CD4-positive, alpha-beta T cell treated with Interleukin-4 for 1 hour (primary cell): ENCODE data around the gene PLEKHH1.
"Not testable (repeated sequence)": the region's sequence is repeated elsewhere in the genome, so short reads cannot be mapped to it uniquely, and the experiment has no call there.

Source experiments
- DNase-seq, 2 donors: peaks; one replicate each; pipeline ENCODE4 v3.0.0-alpha.2; 2020 to 2022

PLEKHH1 gene

DNA sequence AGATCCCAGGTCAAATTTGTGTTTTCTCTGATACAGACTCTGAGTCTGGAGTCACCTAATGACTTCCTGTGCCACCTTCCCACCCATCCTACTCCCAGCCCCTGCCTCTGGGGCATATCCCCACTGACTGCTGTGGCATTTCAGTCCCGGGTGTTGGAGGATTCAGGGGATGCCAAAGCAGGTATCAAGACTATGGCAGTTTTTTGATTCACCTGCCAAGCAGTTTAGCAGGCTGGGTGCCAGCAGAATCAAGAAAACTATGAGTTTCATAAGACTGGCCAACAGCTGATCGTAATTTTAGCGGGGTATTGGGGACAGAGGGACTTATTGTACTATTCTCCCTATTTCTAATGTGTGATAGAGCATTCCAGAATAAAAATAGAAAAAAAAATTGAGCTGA lies 4.6 kb downstream of the PLEKHH1 start:
- DNase-seq: no peak

DNA sequence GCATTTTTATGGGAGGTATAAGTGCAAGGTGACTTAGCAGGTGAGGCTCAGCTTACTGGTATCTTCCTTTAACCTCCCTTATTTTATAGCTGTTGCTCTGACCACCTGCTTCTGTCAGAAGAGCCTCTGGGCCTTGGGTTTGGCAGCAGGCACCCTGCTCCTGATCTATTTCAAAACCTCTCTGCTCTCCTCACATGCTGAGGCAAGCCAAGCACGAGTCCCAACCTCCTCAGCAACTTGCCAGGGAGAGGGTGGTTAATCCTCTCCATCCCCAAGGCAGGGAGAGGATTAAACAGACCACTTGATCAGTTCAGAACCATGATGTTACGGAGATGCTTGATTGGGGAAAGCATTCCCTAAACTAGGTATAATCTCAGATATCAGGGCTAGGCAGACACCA lies 5.4 kb downstream of the PLEKHH1 start:
- DNase-seq: no peak

DNA sequence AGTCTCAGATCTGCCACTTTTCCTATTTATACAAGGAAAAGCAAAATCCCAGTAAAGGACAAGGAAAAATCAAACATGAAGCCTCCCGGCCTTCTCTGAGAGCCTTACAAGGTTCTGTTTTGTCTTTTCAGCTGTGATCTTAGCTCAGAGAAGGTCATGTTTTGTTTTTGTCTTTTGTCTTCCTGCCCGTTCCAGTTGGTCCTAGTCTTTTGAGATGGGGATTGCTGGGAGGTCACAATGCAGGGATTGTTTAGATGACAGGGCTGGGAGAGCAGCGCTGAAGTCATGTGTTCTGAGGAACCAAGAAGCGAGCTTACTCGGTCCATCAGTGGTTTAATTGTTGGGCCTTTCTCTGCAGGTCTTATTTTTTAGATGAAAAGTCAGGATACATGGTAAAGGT lies 6.0 kb downstream of the PLEKHH1 start:
- DNase-seq: no peak

DNA sequence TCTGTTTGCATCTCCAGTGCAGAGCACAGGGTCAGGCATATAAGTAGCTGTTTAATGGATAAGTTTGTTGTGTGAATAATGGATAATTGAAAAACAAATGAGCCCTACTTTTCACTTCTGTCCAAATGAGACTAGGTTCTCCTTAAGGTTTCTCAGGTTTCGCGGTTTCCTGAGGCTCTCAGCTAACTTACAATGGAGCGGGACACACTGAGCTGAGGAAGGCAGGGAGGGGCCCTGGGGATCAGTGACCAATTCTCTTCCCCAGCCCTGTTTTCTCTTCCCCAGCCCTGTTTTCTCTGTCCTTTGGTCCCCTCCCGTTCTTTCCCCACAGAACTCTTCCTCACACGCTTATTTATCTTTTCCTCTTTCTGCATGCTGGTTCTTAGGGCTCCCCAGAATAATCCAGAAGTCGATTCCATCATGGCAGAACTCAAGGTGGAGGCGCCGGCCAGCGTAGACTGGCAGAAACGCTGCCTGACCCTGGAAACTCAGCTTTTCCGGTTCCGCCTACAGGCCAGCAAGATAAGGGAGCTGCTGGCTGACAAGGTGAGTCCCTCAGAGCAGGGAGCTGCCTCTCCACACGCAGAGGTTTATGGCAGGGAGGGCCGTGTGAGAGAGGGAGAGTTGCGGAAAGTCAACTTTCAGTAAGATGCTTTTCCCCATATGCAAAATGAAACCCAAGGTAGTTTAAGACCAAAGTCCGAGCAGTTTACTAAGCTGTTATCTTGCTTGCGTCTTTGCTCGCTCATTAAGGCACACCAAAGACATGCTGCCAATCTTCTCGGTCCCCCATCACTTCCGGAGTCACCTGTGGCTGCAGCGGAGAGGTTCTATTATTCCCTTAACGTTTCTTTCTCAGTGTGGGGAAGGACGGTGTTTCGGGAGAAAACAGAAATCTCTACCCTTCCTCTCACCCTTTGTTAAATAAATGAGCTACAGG lies 8.6 kb downstream of the PLEKHH1 start:
- no peak for DNase-seq

DNA sequence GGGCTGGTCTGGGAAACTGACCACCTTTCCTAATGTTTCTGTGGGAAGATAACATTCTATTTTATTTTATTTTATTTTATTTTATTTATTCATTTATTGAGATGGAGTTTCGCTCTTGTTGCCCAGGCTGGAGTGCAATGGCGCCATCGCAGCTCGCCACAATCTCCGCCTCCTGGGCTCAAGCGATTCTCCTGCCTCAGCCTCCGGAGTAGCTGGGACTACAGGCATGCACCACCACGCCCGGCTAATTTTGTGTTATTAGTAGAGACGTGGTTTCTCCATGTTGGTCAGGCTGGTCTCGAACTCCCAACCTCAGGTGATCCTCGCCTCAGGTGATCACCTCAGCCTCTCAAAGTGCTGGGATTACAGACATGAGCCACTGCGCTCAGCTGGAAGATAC lies 9.5 kb downstream of the PLEKHH1 start:
- not testable (repeated sequence) for DNase-seq

DNA sequence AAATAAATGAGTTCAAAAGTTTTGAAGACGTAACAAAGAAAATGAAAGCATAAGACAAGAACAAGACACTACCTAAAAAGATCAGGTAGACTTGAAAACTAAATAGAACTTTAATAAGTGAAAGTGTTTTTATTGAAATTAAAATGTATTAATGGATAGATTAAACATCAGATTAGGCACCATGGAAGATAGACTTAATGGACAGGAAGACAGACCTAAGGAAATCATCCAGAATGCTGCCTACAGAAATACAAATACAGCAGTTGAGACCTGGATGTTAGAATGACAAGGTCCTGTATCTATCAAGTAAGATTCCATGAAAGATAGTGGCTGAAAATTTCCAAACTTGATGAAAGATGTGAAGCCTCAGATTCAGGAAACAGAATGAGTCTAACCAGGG lies 11.5 kb downstream of the PLEKHH1 start:
- DNase-seq: no peak

DNA sequence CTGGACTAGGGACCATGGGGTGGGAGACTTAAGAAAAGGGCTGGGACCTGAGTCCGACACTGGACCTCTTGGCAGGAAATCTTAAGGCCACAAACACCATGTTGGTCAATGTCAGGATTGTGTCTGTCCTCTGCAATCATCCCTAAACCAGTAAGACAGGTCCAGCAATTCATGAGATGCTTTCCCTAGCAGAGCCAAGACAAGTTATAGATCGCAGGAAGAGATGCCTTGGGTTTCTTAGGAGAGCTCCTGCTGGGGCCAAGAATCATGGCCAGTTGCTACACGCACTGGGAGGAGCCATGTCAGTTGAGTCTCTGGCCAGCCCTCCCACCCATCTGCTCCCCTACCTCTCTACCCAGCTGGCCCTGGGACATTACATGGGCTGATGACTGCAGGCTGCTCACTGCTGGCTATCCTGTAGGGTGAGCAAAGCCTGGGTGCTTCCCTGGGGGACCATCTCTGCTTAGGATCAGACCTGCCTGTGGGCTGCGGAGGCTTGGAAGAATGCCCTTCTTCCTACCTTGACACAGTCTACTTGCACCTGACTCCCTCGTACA lies 14.2 kb downstream of the PLEKHH1 start:
- no peak for DNase-seq

DNA sequence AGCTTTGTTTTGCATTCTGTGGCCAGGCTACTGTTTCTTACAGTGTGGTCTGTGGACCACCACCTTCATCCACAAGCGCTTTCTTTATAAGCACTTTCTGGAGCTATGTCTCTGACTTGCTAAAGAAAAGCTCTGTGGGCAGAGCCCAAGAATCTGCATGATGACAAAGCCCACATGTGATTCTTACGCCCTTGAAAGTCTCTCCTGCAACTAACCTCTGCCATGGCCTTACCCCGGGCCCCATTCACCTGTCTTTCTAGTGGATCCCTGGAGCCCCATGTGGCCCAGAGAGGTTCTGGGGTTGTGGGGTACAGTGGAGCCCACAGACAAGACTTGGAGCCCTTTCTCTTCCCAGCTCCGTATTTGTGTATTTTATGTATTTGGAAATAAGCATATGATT lies 16.6 kb downstream of the PLEKHH1 start:
- no peak for DNase-seq

DNA sequence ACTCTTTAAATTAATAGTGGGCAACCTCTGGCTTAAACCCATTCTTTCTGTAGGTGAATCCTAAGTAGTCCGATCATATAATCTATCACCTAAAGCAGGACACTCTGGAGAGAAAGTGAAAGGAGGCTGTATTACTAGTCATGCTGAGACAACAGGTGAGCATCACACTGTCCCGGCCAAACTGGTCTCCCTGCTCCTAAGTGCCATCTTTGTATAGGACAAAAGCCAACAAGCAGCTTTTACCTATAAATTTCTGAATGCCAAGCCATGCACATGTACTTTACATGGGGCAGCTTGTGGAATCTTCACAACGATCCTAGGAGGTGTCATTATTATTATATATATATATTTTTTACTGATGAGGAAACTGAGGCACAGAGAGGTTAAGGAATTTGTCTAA lies 18.0 kb downstream of the PLEKHH1 start:
- DNase-seq: no peak

DNA sequence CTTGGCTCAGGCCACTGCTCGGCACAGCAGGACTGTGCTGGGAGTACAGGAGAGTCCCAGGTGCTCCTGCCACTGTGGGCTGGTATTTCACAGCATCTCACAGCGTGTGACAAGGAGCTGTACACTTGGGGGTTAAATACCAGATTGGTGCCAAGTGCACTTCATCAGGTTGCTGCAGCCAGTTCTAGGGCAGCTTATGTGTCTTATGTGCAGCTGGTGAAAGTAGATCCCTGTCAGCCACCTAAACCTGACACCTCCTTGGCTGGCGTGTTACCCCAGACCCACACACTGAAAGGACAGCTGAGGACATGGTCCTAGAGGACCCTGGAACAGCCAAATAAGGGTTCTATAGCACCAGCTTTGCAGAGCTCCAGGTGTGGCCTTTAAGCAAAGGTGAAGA lies 18.9 kb downstream of the PLEKHH1 start:
- DNase-seq: no peak

DNA sequence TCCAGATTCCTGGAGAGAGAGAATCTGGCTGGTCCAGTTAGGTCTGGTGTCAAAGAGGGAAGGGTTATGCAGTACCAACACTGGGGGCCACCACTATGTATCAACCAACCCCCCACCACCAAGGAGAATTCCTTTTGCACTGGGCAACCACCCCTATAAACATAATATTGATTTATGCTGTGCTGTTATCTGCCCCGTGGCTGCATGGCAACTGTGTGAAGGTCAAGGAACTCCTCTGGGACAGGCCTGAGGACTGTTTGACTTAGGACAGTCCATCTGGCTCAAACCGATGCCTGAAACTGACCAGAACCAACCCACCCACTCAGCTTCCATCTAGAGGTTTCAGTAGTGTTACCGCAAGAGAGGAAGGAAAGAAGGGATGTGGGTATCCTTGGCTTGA lies 20.5 kb downstream of the PLEKHH1 start:
- DNase-seq: no peak

DNA sequence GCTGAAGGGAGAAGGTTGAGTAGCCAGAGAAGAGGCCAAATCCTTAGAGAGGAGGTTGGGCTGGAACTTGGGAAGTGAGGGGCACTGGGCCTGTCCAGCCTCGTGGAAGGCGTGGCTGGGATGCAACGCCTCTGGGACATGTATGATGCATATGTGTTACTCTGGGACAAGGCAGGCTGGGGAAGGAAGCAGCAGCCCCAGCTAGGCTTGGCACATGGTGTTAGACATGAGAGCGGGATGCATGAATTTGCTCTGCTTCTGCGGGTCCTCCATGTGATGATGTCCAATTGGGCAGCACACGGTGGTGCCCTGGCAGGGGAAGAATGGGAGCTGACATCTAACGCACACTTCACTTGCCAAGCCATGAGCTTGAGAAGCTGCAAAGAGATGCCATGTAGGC lies 21.3 kb downstream of the PLEKHH1 start:
- DNase-seq: no peak

DNA sequence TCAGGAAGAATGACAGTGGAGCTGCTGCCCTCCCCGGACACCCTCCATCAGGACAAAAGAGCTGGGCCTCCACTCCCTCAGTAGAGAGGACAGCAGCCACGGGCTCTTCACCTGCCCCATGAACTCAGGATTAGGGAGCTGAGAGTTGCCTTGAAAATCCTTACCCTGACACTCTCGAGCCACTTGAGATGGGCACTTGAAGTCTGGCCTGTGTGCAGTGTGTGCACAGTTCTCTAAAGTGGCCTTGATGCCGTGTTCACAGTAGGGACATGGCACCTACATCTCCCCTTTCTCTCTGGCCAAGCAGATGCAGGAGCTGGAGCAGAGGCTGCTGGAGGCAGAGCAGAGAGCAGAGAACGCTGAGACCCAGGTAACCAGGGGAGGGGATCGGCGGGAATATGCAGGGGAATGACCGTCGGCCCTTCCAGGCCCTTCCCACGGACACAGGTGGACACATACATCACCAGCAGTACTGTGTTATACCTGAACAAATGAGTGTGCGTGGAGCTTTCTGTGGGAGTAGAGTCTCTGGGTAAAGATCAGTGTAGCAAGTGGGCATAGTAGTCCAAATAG lies 22.5 kb downstream of the PLEKHH1 start:
- no peak for DNase-seq

DNA sequence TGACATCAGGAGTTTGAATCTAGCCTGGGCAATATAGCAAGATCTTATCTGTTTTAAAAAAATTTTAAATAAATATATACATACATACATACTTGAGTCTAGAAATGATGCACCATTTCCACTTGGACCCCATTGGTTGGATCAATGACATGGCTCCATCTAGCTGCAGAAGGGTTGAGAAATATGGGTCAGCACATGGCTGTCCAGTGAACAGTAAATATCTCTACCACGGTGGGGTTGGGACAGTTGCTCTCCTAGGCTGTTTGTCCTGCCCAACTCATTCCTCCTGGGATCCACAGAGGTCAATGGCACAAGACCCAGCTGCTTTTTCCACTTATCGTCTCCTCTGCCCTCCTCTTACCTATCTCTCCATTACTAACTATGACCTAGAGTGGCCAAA lies 23.6 kb downstream of the PLEKHH1 start:
- no peak for DNase-seq

DNA sequence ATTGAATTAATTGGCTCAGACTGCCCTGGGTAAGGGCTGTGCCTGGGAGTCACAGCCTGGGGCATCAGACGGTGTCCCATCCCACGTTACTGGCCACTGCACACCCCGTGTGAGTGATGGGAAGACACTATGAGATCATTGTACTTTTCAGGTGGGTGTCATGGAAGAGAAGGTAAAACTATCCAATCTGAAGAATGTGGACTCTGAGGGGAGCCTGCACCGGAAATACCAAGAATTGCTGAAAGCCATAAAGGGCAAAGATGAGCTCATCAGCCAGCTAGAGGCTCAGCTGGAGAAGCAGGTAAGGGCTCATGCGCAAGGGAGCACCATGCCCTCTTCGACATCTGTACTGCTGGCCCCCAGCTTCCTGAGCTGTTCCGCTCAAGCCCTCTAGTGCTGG lies 24.0 kb downstream of the PLEKHH1 start:
- no peak for DNase-seq

DNA sequence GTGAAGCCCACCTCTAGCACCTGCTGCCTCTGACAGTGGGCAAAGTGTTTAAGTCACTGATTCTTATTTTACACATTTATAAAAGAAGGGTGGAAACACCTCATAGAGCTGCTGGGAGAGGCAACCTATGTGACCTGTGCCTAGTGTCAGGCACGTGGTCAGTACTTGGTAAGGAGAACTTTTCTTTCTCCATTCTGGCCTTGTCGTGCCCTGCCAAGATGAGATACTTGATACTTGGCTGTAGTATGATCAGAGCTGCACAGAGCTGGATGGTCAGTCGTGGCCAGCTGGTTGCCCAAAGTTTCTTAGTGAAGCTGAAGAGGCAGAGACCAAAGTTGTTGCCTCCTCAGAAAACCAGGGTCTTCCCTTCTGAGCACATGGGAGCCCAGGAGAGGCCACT lies 24.6 kb downstream of the PLEKHH1 start:
- DNase-seq: no peak

DNA sequence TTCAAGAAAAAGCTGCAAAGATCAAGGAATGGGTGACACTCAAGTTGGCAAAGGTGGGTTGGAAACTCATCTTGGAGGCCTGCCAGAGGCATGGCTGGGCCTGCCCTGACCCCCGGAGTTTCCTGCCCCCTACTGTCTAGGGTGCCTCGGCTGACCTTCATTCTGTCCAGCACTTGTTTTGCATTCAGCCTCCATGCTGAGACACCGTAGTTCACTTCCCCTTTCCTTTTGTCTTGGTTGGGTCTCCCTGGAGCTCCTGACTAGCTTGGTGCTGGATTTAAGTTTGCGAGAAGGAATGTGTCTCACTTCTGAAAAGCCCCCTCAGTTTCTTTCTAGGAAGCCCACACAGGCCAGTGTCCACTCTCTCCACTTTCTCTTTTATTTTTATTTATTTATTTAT lies 26.5 kb downstream of the PLEKHH1 start:
- no peak for DNase-seq

DNA sequence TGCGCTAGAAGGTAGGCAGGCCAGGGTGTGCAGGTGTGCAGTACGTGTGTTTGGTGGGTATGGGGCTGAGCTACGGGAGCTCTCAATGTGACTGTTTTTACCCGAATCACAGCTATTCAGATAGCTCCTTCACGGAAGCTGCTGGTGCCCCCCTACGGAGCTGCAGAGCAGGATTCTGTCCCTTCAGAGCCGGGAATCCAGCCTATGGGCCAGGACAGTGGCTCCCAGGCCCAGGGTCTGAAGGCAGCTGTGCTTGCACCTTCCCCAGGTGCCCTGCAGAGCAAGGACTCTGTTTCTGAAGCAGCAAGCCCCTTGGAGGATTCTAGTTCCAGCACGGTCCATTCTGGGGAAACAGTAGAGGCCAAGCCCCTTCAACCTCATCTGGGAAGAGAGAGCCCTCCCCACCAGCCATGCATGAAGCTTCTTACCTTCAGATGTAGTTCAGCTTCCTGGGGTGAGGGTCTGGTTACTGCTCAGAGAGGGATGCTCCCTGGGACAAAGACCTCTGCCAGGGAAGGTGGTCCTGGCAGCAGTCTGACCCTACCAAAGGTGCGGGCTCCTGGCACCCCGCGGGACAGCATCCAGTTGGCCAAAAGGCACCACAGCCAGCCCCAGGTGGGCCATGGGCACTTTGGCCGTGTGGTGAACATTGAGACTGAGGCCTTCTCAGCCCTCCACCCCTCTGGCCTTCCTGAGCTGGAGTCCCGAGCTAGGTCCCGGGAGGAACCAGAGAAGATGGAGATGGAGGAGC lies 29.1 kb downstream of the PLEKHH1 start:
- DNase-seq: no peak

DNA sequence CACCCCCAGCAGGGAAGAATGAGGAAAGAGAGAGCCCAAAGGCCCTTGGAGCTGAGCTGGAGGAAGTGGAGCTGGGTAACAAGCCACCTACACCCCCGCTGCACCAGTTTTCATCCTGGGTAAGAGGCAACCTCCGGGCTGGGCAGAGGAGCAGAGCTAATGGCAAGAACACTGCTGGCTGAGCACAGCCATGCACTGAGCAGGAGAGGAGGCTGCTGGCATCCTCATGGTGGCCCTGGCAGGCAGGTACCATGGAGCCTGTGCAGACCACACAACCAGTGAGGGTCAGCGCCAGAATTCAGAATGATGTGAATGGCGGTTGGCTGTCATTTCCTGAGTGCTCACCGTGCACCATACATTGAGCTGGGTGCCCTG lies 29.7 kb downstream of the PLEKHH1 start:
- no peak for DNase-seq

DNA sequence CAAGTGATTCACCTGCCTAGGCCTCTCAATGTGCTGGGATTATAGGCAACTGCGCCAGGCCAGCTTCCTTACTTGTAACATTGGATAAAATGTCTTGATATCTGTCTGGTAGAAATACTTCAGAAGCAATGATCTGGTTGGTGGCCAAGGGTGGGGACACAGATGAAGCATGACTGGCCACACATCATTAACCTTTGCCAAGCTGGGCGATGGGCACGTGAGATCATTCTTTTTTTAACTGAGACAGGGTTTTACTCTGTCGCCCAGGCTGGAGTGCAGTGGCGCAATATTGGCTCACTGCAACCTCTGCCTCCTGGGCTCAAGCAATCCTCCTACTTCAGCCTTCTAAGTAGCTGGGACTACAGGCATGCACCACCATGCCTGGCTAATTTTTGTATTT lies 31.1 kb downstream of the PLEKHH1 start:
- no peak for DNase-seq

DNA sequence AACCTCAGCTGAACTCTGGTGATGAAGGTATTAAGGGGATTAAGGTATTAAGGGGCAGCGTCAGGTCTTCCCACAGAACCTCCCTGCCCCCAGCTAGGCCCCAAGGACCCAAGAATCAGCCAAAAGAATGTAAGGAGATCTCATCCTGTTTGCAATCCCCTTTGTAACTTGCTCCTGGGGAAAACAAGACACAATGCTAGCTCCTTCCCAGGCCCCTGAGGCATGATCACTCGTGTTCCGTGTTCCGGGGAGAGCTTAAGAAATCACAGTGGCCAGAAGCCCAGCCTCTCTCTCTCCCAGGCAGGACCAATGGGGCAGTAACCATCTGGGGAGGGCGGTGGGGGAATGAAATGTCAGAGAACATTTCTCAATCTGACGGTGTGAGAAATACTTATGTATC lies 33.8 kb downstream of the PLEKHH1 start:
- DNase-seq: no peak

DNA sequence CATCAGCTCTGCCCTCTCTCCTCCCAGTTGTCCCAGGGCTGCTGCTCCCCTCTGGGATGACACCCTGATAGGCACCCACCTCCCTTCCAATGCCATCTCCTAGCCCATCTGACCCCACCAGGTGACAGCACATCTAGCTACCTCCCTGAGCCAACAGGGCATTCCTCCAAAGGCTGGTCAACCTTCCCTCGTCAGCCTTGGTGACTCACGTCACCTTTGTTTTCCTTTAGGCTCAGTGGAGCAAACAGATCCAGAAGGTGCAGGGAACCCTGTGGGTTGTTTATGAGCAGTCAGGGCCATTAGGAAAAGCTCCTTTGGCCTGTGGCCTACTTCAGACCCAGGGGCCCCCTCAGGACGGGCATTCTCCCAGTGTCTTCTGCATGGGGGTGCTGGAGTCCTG lies 34.6 kb downstream of the PLEKHH1 start:
- no peak for DNase-seq

DNA sequence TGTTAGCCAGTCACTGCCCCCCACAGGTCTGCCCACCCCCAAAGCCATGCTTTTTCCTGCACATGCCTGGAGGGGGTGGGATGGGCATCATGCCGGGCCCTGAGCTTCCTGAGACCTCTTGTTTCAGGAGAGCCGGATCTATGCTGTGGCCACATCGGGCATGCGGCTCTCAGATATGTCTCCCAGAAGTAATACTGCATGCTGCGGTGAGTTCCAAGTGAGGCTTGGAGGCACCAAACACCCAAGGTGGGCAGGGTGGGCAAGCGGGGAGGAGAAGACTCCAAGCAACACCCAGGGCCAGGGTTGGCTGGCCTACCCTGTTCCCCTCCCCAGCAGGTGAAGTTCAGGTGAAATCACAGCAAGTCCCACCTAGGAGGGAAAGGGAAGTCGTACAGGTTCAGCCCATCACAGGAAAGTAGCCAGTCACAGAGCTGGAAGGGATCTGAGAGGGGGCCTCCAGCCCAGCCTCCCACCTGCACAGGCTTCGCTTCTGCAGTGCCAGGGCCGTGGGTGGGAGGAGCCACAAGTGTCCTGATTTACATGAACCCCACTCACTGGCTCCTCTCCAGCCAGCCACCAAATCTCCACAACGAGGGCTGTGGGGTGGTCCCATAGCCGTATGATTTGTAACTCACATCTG lies 36.0 kb downstream of the PLEKHH1 start:
- DNase-seq: no peak
